AG09309 (cell line): ENCODE data around the gene GDNF.
"Not testable (repeated sequence)": the region's sequence is repeated elsewhere in the genome, so short reads cannot be mapped to it uniquely, and the experiment has no call there.

Experiments
- DNase-seq: peaks from one replicate; pipeline ENCODE4 v3.0.0-alpha.2; 2010; ENCODE audit warnings: low read depth
- H3K4me3 ChIP-seq: 2 replicates; pipeline ENCODE4 v1.5.1; 2011; ENCODE audit warnings: mild to moderate bottlenecking, low read depth, low read length, moderate library complexity; ENCODE audit not compliant: control insufficient read depth
- TF ChIP-seq, protein P1 (sequence below): IDR thresholded peaks from 2 replicates; pipeline ENCODE4 v1.5.1; 2011; ENCODE audit warnings: mild to moderate bottlenecking, low read depth, low read length, inconsistent platforms; ENCODE audit not compliant: insufficient read depth, control insufficient read depth; ENCODE audit errors: missing control alignments

Gene GDNF

DNA sequence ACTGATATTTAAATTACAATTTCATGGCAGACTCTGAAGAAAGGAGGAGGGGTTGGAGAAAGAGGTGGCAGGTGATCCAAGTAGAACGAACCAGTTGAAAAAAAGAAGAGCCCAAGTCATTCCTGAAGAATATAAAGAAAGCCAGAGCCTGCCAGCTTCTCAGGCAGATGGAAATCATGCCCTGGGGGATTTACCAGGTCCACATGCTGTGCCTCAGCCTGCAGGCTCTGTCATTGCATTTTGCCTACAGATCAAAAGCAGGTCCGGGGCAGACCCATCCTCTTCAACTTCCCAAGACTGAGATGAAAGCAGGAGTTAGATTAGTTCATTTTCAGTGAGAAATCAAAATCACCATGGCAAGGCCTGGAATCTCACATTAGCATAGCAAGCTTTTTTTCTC, 48.5 kb downstream of the GDNF start:
- no peak for DNase-seq

DNA sequence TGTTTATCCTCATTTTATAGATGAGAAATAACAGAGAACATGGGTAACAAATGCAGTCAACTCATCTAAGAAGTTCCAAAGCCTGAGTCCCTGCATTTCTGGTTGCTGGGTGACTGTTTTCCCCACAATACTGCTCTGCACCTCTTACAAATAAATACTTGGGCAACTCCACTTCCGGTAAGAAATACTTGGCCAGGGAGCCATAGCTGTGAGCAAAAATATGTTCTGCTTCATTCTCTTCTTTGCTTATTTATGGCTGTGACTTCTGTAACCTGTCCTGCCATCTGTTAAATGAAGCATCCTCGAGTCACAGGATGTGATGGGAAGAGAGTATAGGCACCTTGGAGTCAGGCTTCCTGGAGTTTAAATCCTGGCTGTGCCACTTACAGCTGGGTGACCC, 49.9 kb downstream of the GDNF start:
- no peak overlapping the region for H3K4me3 ChIP-seq
- TF ChIP-seq, protein P1, sequence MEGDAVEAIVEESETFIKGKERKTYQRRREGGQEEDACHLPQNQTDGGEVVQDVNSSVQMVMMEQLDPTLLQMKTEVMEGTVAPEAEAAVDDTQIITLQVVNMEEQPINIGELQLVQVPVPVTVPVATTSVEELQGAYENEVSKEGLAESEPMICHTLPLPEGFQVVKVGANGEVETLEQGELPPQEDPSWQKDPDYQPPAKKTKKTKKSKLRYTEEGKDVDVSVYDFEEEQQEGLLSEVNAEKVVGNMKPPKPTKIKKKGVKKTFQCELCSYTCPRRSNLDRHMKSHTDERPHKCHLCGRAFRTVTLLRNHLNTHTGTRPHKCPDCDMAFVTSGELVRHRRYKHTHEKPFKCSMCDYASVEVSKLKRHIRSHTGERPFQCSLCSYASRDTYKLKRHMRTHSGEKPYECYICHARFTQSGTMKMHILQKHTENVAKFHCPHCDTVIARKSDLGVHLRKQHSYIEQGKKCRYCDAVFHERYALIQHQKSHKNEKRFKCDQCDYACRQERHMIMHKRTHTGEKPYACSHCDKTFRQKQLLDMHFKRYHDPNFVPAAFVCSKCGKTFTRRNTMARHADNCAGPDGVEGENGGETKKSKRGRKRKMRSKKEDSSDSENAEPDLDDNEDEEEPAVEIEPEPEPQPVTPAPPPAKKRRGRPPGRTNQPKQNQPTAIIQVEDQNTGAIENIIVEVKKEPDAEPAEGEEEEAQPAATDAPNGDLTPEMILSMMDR: no peak
- no peak for DNase-seq

More for the DNA sequence above, 48.5 kb downstream of the GDNF start:
- no peak overlapping the region for H3K4me3 ChIP-seq
- TF ChIP-seq, protein P1: no peak

DNA sequence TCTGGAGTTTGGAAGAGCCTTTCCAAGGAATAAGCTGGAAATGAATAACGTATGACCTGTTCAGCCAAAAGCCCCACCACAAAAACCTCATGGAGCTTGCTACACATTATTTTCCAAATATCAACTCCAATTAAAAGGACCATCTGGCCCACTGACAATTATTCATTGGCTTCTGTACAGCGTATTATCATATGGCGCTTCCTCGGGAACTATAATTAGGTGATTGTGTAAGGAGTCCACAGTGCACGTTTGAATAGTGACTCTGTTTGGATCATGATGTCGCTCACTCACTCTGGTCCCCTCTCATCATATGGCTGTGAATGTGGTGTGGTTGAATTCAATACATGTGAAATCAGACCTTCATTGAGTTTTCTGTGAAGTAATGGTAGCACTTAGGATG, 52.1 kb downstream of the GDNF start:
- H3K4me3 ChIP-seq: no peak overlapping the region
- TF ChIP-seq, protein P1: no peak
- DNase-seq: no peak

DNA sequence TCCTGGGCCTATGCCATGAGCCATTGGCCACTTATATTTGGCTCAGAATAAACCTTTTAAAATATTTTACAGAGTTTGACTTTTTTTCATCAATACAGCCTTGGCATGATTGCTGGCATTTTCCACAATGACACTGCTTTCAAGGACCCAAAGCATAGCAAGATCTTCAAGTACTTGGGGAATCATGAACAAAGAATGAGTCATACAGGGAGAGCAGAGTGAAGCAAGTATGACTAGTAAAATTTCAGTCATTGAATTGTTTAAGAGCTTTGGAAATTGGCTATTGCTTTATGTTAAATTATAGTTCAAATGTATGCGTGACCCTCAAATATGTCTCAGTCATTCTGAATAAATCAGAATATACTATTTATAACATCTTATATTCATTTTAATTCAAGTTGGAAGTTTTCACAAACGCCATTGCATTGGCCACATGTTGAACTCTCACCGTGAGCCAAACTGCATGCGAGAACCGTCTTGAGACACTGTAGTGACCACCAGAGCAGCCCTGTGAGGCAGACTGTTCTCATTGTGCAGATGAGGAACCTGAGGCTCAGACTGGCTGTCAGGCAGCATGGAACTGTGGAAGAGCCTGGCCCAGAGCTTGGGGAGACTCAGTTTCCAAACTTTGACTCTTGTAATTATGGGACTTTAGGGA, 52.9 kb downstream of the GDNF start:
- peak; percentile 55 for DNase-seq
- no peak overlapping the region for H3K4me3 ChIP-seq
- TF ChIP-seq, protein P1: no peak

DNA sequence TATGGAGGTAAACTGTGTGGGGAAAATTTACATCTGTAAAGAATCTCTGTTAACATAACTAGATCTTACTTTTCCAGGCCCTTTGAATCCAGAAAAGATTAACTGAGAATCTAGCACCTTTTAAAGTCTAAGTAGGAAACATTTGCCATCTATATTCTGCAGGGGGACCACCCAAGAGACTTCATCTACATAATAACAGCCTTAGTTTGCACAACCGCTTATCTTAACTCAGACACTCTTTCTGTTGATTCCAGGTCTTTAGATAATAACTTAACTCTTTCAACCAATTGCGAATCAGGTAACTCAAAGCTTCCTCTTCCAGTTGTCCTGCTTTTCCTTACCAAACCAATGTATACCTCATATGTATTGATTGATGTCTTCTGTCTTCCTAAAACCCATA, 53.4 kb downstream of the GDNF start:
- no peak overlapping the region for H3K4me3 ChIP-seq
- DNase-seq: no peak
- TF ChIP-seq, protein P1: no peak

DNA sequence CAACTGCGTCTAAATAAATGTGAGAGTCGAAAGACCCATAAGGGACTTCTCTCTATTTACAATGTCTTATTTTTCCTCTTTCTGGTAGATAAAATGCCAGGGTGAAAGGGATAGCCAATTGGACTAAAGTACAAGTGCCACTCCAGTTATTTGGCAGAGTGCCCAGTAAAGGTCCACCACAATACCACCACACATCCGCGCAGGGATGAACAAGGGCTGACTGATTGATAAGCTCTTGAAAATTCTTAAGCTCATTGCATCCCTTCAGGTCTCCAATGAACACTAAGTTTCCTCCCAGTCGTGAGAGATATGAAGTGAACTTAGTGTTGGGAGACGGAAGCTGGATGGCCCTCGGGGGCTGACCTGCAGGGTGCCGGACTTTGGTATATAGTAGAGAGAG, 58.4 kb downstream of the GDNF start:
- H3K4me3 ChIP-seq: not testable (repeated sequence)

DNA sequence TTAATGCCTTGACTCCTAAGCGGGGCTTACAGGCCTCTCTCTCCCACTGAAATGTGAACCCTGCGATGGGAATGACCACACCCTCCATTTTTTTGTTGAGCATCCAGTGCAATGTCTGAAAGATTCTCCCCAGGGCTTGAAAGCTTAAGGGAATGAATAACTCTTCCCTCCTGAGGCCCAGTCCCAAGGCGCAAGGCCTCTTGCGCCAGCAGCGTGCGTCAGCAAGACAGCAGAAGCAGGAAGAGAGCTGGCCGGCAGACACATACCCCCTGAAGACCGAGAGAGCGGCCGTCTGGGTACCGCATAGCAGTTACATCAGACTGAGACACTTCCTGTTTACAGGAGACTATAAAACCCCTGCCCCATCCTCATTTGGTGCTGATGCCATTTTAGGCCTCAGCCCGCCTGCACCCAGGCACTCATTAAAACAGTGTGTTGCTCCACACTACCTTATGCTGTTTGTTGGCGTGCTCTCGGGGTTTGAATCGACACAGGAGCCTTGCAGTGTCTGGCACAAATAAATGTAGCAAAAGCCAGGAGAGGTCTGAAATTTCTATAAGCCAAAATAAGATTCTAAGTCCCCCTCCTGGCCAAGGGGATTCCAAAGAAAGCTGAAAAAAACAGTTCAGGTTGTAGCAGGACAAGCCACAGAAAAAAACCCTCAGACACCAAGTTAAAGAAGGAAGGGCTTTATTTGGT, 62.3 kb downstream of the GDNF start:
- no peak overlapping the region for H3K4me3 ChIP-seq
- no peak for DNase-seq
- TF ChIP-seq, protein P1: no peak

More for the DNA sequence above, 58.4 kb downstream of the GDNF start:
- not testable (repeated sequence) for DNase-seq
